Measurements from ENCODE around the gene RNASE9. TPM values are rescaled to one million over a fixed set of nuclear protein-coding genes. Genes with fewer than 3 reads are reported as not detected.
"Not testable (repeated sequence)": the region's sequence is repeated elsewhere in the genome, so short reads cannot be mapped to it uniquely, and the experiment has no call there.

The RNASE9 gene
- total and polyA plus RNA-seq, 9 of the 15 experiments (the other 6 are each of a cell fraction or from before 2014, with no cell fraction given): not detected

- TF ChIP-seq C11orf30 (IDR thresholded peaks at IDR 0.05; ENCODE audit: low read depth) (peak; percentile 55), NFE2L1 (tag; IDR thresholded peaks at IDR 0.05; ENCODE audit: borderline replicate concordance, low read depth) (no peak), CBX2 (IDR thresholded peaks at IDR 0.05; ENCODE audit: insufficient read depth, low read length, poor library complexity, severe bottlenecking) (no peak), HDAC2 (IDR thresholded peaks at IDR 0.05) (peak; percentile 39; the same call in 1 of the 2 replicates), HDAC3 (IDR thresholded peaks at IDR 0.05; ENCODE audit: borderline replicate concordance, partially characterized antibody) (peak; percentile 37), HNRNPH1 (optimal IDR thresholded peaks at IDR 0.05; ENCODE audit: low read depth, low read length) (no peak), TAL1 (IDR thresholded peaks at IDR 0.05) (peak; percentile 77), NCOR1 (IDR thresholded peaks at IDR 0.05) (peak; percentile 85), TEAD4 (IDR thresholded peaks at IDR 0.05; ENCODE audit: low read length) (peak; percentile 63), TEAD4 (CRISPR knock-in tag; IDR thresholded peaks at IDR 0.05; ENCODE audit: borderline replicate concordance) (no peak), KDM5B (IDR thresholded peaks at IDR 0.05; ENCODE audit: insufficient replicate concordance, low read depth, low read length) (no peak), USF1 (CRISPR knock-in tag; IDR thresholded peaks at IDR 0.05) (no peak), ZNF274 (IDR thresholded peaks at IDR 0.05; ENCODE audit: borderline replicate concordance, low read depth, low read length) (0 out of 2 replicates have a peak, but pooled peaks have one; percentile 21), CBFB (CRISPR knock-in tag; IDR thresholded peaks at IDR 0.05) (no peak), JUND (IDR thresholded peaks at IDR 0.05; ENCODE audit: borderline replicate concordance, low read depth, low read length) (peak; percentile 23; the same call in 1 of the 2 replicates), JUND (tag; IDR thresholded peaks at IDR 0.05; ENCODE audit: borderline replicate concordance, low read depth, low read length) (no peak; the same call in 2 of the 3 replicates), ZNF316 (IDR thresholded peaks at IDR 0.05) (peak; percentile 61)
Observed at GRCh38 chr14:20568393-20568792, 7.5 kb upstream of the RNASE9 start (continued).

- H3K9me1 ChIP-seq (ENCODE audit: control insufficient read depth, insufficient read depth, low read length); DNase-seq (ENCODE audit: extremely low read depth in 1 of 4, low spot score in 3 of 4); H3K4me2 ChIP-seq (ENCODE audit: insufficient read depth, low read length); in situ Hi-C loops (cut with MboI); H3K9ac ChIP-seq (ENCODE audit: insufficient read depth in 1 of 2, low read depth in 2 of 2, low read length in 2 of 2); H3K4me3 ChIP-seq; H3K4me1 ChIP-seq (replicated peaks in 1 of 2; ENCODE audit: control insufficient read depth in 2 of 2, insufficient read depth in 2 of 2, low read length in 2 of 2); H3K27ac ChIP-seq (ENCODE audit: extremely low read depth, low read depth, low read length); BruUV-seq (replicated peaks); ATAC-seq; FAIRE-seq; intact Hi-C loops (cut with micrococcal nuclease); H3K27me3 ChIP-seq (ENCODE audit: control insufficient read depth in 2 of 2, insufficient read depth in 2 of 2, low read length in 2 of 2); H2AFZ ChIP-seq (ENCODE audit: low read depth, low read length); CTCF ChIA-PET (ENCODE audit: low intra/inter-chr PET ratio); H3K36me3 ChIP-seq (ENCODE audit: control insufficient read depth, insufficient read depth, low read length); H4K20me1 ChIP-seq (replicated peaks; ENCODE audit: control insufficient read depth, insufficient read depth, low read length); H3K79me2 ChIP-seq (ENCODE audit: control insufficient read depth, insufficient read depth, low read length); H3K9me3 ChIP-seq (replicated peaks; ENCODE audit: control insufficient read depth, insufficient read depth, low read depth, low read length): not testable (repeated sequence)
- POLR2A ChIA-PET: interaction anchor here (0.6 kb wide), 1 partner anchor 10 kb away, joined by 3 read pairs; no protein-coding TSS in a partner anchor
- WGBS (ENCODE audit: insufficient coverage, low coverage, missing lambda C conversion rate): 67% methylated on average over 1 of the region's 1 CpG
Observed at GRCh38 chr14:20567199-20567598, 6.4 kb upstream of the RNASE9 start.
